ENCODE results near the gene SSR4.

SSR4 gene

DNA sequence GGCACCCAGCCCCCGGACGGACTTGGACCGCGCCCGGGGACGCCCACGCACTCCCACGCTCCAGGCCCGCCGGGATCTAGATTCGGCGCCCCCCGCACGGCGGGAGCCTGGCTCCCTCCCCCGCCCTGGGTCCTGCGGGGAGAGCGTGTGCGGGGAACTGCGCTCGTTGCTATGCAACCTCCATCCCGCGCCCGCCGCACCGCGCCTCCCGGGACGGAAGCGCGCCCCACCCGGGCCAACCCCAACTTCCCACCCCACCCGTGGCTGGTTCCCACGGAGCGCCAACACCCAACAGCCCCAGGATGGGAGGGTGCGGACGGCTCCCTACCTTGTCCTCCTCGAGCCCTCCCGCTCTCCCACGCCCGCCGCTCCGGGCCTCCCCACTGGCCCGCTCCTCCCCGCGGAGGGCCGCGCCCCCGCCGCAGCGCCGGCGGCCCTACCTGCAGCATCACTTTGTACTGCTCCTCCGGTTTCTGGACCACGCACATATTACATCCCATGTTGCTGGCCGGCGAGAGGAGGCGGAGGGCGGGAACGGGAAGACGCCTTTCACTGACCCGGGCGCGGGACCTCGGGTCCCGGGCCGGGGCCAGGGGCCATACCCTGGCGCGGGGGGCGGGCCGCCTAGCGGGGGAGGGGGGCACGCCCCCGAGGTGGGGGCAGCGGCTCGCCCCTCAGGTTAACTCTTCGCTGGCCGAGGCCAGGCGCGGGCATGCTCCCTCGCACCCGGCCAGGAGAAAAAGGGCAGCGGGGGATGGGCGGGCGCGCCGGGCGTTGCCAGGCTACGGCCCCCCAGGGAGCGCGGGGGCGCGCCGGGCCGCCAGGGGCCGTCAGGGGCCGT, 35.6 kb downstream of the SSR4 start, which contains the start of gene PDZD4:
Gene PDZD4 (minus strand): TSS at position 746 of the 841 bp plus-strand sequence. CDS start 246 bp downstream, at position 500.
- peak within 1 kb of the TSS; percentile 58; the same call in 1 of the 2 replicates for H3K9ac ChIP-seq (ENCODE audit: low read depth, low read length)
- H3K9me3 ChIP-seq (ENCODE audit: insufficient read depth, low read depth, low read length) = no peaks in the 10 kb centered on the region
- H3K4me1 ChIP-seq (ENCODE audit: insufficient read depth, low read length) = peaks cover 19% of the 10 kb centered on the region
- peaks cover 20% of the 10 kb centered on the region for H3K27me3 ChIP-seq (ENCODE audit: insufficient read depth, low read length)
- H3K4me3 ChIP-seq (ENCODE audit: low read length) = peak within 1 kb of the TSS; percentile 80
- H3K27ac ChIP-seq (ENCODE audit: low read length) = no peak within 1 kb of the TSS
- no peaks in the 10 kb centered on the region; the same call in 1 of the 2 replicates for H3K36me3 ChIP-seq (ENCODE audit: insufficient read depth, low read depth, low read length)

DNA sequence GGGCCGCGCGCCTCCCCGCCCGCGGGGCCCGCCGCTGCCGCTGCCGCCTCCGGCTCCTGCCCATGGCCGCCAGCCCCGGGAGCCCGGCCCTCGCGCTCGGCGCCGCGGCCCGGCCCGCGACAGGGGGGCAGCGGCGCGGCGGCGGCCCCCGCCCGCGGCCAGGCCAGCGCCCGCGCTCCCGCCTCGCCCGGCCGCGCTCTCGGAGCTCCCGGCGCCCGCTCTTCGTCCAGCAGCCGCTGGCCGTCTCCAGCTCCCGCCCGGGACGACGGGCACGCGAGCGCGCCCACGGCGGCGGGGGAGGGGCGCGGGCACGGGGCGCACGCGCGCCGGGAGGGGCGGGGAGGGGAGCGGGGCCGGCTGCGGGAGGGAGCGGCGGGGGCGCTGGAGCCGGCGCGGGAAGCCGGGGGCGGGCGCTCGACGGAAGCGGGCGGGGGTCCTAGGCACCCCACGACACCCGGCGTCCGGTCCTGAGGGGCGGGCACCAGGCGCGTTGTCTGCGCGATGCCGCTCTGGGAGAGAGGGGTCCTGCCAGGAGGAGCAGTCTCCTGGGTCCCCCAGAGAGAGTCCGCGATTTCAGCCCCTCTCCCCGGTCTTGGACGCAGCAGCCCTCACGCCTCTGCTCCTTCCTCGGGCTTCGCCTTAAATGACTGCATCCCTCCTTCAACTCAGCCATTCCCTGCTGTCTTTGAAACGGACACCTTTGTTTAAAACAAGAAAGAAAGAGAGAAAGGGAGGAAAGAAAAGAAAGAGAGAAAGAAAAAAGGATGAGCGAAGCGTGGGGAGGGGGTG, 36.4 kb downstream of the SSR4 start:
- peak overlapping the region; percentile 64; the same call in 1 of the 2 replicates for H3K4me3 ChIP-seq (ENCODE audit: low read length)
- no peaks in the 10 kb centered on the region for H3K9me3 ChIP-seq (ENCODE audit: insufficient read depth, low read depth, low read length)
- no peak overlapping the region; the same call in 1 of the 2 replicates for H3K9ac ChIP-seq (ENCODE audit: low read depth, low read length)
- H3K4me1 ChIP-seq (ENCODE audit: insufficient read depth, low read length) = peaks cover 12% of the 10 kb centered on the region
- no peaks in the 10 kb centered on the region; the same call in 1 of the 2 replicates for H3K36me3 ChIP-seq (ENCODE audit: insufficient read depth, low read depth, low read length)
- H3K27ac ChIP-seq (ENCODE audit: low read length) = no peak overlapping the region
- peaks cover 20% of the 10 kb centered on the region for H3K27me3 ChIP-seq (ENCODE audit: insufficient read depth, low read length)

DNA sequence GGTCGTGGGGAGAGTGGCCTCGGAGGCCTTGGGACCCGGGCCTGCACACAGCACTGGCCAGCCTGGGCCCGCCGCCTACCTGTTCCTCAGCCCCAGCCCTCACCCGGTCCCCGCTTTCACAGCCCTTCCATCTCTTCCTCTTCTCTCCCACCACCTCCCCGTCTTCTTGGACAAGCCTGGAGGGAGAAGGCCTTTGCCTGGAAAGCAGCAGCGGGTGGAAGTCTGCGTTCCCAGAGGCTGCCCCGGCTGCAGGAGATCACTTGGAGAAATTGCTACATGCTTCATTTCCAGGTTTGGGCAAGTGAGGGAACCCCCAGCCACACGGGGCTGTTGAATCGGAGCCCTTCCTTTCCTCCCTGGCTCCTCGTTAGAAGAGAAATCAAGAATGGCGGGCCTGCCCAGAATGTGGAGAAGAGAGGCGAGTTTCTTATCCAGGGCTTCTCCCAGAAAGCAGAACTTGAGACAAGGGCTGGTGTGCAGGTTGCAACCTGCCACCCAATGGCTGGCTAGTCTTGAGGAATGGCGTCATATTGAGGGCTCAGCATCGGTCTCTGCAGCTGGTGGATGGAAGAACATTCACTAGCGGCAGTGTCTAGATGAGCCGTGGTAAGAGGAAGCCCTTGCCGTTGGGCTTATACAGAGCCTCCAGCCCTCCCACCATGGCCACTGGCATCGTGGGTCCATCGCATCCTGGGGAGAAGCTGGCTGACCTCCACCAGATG, 37.1 kb downstream of the SSR4 start:
- no peaks in the 10 kb centered on the region; the same call in 1 of the 2 replicates for H3K36me3 ChIP-seq (ENCODE audit: insufficient read depth, low read depth, low read length)
- H3K27me3 ChIP-seq (ENCODE audit: insufficient read depth, low read length) = peaks cover 20% of the 10 kb centered on the region
- no peak overlapping the region; the same call in 1 of the 2 replicates for H3K9ac ChIP-seq (ENCODE audit: low read depth, low read length)
- no peaks in the 10 kb centered on the region for H3K9me3 ChIP-seq (ENCODE audit: insufficient read depth, low read depth, low read length)
- peaks cover 11% of the 10 kb centered on the region for H3K4me1 ChIP-seq (ENCODE audit: insufficient read depth, low read length)
- no peak overlapping the region for H3K27ac ChIP-seq (ENCODE audit: low read length)
- peak overlapping the region; percentile 64; the same call in 1 of the 2 replicates for H3K4me3 ChIP-seq (ENCODE audit: low read length)

DNA sequence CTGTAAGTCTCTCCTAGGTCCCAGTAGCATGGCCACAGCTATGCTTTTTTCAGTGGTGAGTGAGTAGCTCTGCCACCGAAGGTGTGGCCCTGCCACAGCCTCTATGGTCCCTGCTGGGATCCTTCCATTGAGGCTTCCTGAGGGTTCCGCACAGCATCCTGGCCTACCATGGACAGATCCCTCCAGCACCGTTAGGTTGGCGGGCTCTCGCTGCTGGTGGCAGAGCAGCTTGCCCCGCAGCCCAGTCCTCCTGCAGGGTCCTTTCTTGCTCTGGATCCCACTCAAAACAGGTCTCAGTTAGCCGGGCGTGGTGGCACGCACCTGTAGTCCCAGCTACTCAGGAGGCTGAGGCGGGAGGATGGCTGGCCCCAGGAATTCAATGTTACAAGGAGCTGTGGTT, 38.3 kb downstream of the SSR4 start:
- no peaks in the 10 kb centered on the region; the same call in 1 of the 2 replicates for H3K36me3 ChIP-seq (ENCODE audit: insufficient read depth, low read depth, low read length)
- H3K4me3 ChIP-seq (ENCODE audit: low read length) = no peak overlapping the region
- peaks cover 1% of the 10 kb centered on the region; the same call in 1 of the 2 replicates for H3K4me1 ChIP-seq (ENCODE audit: insufficient read depth, low read length)
- H3K9ac ChIP-seq (ENCODE audit: low read depth, low read length) = no peak overlapping the region
- no peak overlapping the region for H3K27ac ChIP-seq (ENCODE audit: low read length)
- H3K27me3 ChIP-seq (ENCODE audit: insufficient read depth, low read length) = peaks cover 20% of the 10 kb centered on the region
- H3K9me3 ChIP-seq (ENCODE audit: insufficient read depth, low read depth, low read length) = no peaks in the 10 kb centered on the region

DNA sequence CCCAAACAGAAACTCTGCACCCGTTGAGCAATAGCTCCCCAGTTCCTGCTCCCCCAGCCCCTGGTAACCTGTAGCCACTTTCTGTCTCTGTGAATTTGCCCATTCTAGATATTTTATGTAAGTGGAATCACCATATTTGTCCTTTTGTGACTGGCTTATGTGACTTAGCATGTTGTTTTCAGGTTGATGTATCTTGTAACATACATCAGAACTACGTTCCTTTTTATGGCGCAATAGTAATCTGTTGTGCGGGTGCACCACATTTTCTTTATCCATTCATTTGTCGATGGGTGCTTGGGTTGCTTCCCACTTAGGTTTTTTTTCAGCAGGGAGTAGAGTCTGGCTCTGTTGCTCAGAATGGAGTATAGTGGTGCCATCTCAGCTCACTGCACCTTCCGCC, 42.5 kb downstream of the SSR4 start:
- no peak overlapping the region for H3K27ac ChIP-seq (ENCODE audit: low read length)
- no peaks in the 10 kb centered on the region for H3K4me1 ChIP-seq (ENCODE audit: insufficient read depth, low read length)
- H3K9ac ChIP-seq (ENCODE audit: low read depth, low read length) = no peak overlapping the region
- H3K27me3 ChIP-seq (ENCODE audit: insufficient read depth, low read length) = peaks cover 5% of the 10 kb centered on the region
- H3K4me3 ChIP-seq (ENCODE audit: low read length) = no peak overlapping the region
- H3K36me3 ChIP-seq (ENCODE audit: insufficient read depth, low read depth, low read length) = no peaks in the 10 kb centered on the region
- H3K9me3 ChIP-seq (ENCODE audit: insufficient read depth, low read depth, low read length) = no peaks in the 10 kb centered on the region

DNA sequence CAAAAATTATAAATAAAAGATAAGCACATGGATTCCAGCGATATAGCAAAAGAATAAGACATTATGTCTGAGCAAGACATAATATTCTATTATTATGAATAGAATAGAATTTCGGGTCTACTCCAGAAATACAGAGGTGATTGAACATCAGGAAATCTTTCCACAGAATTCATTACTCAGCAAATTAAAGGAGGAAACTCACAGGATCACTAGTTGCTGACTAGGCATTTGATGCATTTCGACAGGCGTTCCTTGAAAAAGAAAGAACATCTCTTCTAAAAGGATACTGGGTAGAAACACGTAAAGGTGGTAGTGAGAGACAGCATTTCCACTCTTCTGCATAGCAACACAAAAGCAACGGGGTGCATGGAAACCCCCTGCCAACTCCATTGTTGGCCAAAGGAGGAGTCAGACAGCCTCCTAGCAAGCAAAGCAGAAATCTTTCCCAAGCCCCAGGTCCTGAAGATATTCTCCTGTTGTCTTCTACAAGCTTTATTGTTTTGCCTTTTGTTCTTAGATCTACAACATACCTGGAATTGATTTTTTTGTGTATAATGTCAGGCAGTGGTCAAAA, 50.1 kb downstream of the SSR4 start:
- Histone ChIP-seq H3K9ac (ENCODE audit: low read depth, low read length) (peak overlapping the region; percentile 69; the same call in 1 of the 2 replicates), H3K4me3 (ENCODE audit: low read length) (peak overlapping the region; percentile 56; the same call in 1 of the 2 replicates), H3K36me3 (ENCODE audit: insufficient read depth, low read depth, low read length) (no peaks in the 10 kb centered on the region), H3K4me1 (ENCODE audit: insufficient read depth, low read length) (peaks cover 22% of the 10 kb centered on the region; the same call in 1 of the 2 replicates), H3K27me3 (ENCODE audit: insufficient read depth, low read length) (no peaks in the 10 kb centered on the region), H3K9me3 (ENCODE audit: insufficient read depth, low read depth, low read length) (no peaks in the 10 kb centered on the region), H3K27ac (ENCODE audit: low read length) (peak overlapping the region; percentile 56)

DNA sequence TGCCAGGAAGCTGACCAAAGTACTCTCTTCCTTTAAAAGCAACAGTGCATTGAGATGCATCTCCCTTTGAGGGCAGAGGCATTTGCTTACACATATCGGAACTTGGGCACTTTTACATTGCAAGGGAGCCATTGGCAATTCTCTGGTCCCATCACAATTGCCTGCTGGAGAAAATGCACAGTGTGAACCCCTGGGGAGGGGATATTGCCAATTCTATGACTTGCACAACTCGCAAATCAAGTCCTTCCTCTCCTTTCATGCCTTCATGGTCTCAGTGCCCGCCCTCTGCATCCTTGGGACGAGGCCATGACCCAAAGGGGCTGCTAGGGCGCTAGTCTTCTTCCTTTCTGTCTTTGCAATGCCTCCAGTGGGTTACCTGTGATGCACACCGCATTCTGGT, 50.7 kb downstream of the SSR4 start:
- Histone ChIP-seq H3K4me3 (ENCODE audit: low read length) (peak overlapping the region; percentile 56; the same call in 1 of the 2 replicates), H3K9ac (ENCODE audit: low read depth, low read length) (peak overlapping the region; percentile 69; the same call in 1 of the 2 replicates), H3K36me3 (ENCODE audit: insufficient read depth, low read depth, low read length) (no peaks in the 10 kb centered on the region), H3K4me1 (ENCODE audit: insufficient read depth, low read length) (peaks cover 24% of the 10 kb centered on the region; the same call in 1 of the 2 replicates), H3K27ac (ENCODE audit: low read length) (no peak overlapping the region), H3K9me3 (ENCODE audit: insufficient read depth, low read depth, low read length) (no peaks in the 10 kb centered on the region), H3K27me3 (ENCODE audit: insufficient read depth, low read length) (no peaks in the 10 kb centered on the region)

DNA sequence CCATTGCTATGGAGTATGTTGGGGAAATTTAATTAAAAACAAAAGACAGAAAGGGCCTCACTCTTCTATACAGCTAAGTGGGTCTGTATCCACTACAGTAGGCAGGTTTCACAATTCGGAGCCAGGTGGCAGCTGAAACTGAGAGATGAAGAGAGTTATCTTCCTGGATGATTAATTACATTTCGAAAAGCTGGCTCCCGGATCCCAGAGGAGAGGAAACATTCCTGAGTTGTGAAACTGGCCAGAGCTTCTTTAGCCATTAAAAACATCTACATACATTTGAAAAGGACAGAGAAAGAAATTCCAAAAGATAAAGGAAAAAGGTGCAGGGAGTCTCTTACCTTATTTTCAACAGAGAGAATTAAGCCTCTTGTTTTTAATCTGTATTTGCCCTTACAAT, 51.4 kb downstream of the SSR4 start:
- Histone ChIP-seq H3K27me3 (ENCODE audit: insufficient read depth, low read length) (no peaks in the 10 kb centered on the region), H3K27ac (ENCODE audit: low read length) (peak overlapping the region; percentile 36), H3K4me1 (ENCODE audit: insufficient read depth, low read length) (peaks cover 24% of the 10 kb centered on the region; the same call in 1 of the 2 replicates), H3K36me3 (ENCODE audit: insufficient read depth, low read depth, low read length) (no peaks in the 10 kb centered on the region), H3K4me3 (ENCODE audit: low read length) (peak overlapping the region; percentile 56; the same call in 1 of the 2 replicates), H3K9me3 (ENCODE audit: insufficient read depth, low read depth, low read length) (no peaks in the 10 kb centered on the region), H3K9ac (ENCODE audit: low read depth, low read length) (peak overlapping the region; percentile 69; the same call in 1 of the 2 replicates)

Data from iPS-20b (cell line).